Urinary bladder (tissue), 4 donors: Measurements from ENCODE around the gene CDCA8. TPM values are rescaled to one million over a fixed set of nuclear protein-coding genes. Genes with fewer than 3 reads are reported as not detected.
A peak's percentile ranks its signal among the peaks of the same experiment; 100 is the strongest.

Experiments
- DNase-seq: peaks from one replicate; pipeline ENCODE4 v3.0.0-alpha.2; 2015; ENCODE audit errors: extremely low spot score
- H3K27ac ChIP-seq: one replicate; pipeline ENCODE4 v1.5.1; 2013; ENCODE audit warnings: low read depth, mild to moderate bottlenecking, moderate library complexity
- H3K36me3 ChIP-seq: one replicate; pipeline ENCODE4 v1.6.1; 2013; ENCODE audit warnings: mild to moderate bottlenecking, moderate library complexity; ENCODE audit not compliant: insufficient read depth
- H3K4me1 ChIP-seq: one replicate; pipeline ENCODE4 v1.6.1; 2013; ENCODE audit warnings: mild to moderate bottlenecking, moderate library complexity; ENCODE audit not compliant: insufficient read depth
- H3K4me3 ChIP-seq: one replicate; pipeline ENCODE4 v1.5.1; 2013; ENCODE audit warnings: low read depth, low read length
- WGBS: extraction: QIAGEN DNeasy Blood & Tissue Kit; methylation state at CpG from one replicate; pipeline ENCODE4 v1.1.7; 2013; 5-methylcytosine and 5-hydroxymethylcytosine counted together
- polyA plus RNA-seq: library from polyadenylated mRNA; stranded (reverse); fragments of 200-250 nt; gene quantifications from one replicate; pipeline ENCODE4 v1.2.3, GENCODE V29; 2013
- total RNA-seq: library from RNA; depleted of rRNA; stranded (reverse); fragments of >200 nt; gene quantifications from one replicate; pipeline ENCODE4 v1.2.3, GENCODE V29; 2014
- donor health status: healthy with polysubstance abuse.
- donor health status: healthy.

Gene CDCA8
- total RNA-seq (3.1 TPM), polyA plus RNA-seq (1.3 TPM)

DNA sequence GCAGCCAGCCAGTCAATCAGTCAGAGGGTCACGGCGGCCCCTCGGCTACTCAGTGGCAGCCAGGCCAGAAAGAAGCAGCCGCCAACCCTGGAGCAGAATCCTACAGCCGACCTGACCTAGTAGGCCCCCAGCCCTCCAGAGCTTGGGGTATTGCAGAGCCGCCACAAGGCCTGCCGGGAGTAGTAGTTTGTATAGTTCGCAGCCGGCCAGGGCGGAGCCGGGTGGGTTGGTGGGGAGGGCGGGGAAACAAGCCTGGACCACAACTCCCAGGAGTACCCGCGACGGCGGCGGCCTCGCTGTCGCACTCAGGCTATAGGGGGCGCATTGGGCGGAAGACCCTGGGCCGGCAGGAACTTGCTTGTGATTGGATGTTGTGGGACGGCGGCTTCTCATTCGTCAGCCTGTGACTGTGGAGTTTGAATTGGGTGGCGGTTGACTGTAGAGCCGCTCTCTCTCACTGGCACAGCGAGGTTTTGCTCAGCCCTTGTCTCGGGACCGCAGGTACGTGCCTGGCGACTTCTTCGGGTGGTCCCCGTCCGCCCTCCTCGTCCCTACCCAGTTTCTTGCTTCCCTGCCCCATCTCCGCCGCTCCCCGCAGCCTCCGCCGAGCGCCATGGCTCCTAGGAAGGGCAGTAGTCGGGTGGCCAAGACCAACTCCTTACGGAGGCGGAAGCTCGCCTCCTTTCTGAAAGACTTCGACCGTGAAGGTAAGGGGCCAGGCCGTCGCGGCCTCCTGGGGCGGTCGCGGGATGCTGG is at the start of gene CDCA8:
CDCA8 (plus strand) TSS at position 439 of the 756 bp plus-strand sequence; CDS start at position 614, 175 bp downstream.
- H3K36me3 ChIP-seq = no peaks in the 10 kb centered on the region
- H3K4me3 ChIP-seq = peak within 1 kb of the TSS; percentile 67
- under 1% methylated on average over 54 of the region's 54 CpGs for WGBS
- H3K4me1 ChIP-seq = peaks cover 8% of the 10 kb centered on the region
- H3K27ac ChIP-seq = no peak within 1 kb of the TSS
- DNase-seq = peak; percentile 93

DNA sequence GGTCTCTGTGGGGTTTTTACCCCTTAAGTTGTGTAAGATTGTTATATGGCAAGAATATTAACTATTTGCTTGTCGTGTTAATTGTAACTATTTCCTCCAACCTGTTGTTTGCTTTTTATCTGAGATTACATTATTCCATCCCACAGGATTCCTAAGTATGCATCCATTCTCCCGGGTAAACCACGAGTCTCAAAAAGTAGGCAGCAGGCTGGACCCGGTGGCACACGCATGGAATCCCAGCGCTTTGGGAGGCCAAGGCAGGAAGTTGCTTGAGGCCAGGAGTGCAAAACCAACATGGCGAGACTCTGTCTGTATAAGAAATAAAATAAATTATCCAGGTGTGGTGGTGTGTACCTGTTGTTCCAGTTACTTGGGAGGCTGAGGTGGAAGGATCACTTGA is 45.0 kb upstream of the CDCA8 start:
- H3K4me3 ChIP-seq = no peak overlapping the region
- H3K36me3 ChIP-seq = no peaks in the 10 kb centered on the region
- DNase-seq = no peak
- WGBS = 89% methylated on average over 7 of the region's 7 CpGs
- H3K27ac ChIP-seq = no peak overlapping the region
- no peaks in the 10 kb centered on the region for H3K4me1 ChIP-seq

DNA sequence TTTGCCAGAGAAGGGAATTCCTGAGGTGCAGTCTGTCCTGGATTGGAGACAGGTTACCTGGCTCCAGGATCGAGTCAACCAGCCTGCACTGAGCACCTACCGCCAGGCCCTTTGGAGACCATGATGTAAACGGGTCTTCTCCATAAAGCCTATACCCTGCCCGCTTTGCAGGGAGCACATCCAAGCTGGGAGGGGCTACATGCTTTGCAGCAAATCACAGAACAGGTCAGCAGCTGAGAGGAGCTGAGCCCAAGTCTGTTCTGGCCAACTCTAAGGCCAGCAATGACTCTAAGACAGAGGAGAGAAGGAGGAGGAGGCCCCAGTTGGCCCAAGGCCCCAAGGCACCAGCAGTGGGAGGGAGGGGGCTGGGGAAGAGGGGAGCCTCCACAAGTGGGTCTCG is 42.1 kb upstream of the CDCA8 start:
- no peaks in the 10 kb centered on the region for H3K36me3 ChIP-seq
- H3K4me1 ChIP-seq = no peaks in the 10 kb centered on the region
- no peak for DNase-seq
- H3K4me3 ChIP-seq = no peak overlapping the region
- WGBS = 54% methylated on average over 5 of the region's 5 CpGs
- H3K27ac ChIP-seq = no peak overlapping the region

DNA sequence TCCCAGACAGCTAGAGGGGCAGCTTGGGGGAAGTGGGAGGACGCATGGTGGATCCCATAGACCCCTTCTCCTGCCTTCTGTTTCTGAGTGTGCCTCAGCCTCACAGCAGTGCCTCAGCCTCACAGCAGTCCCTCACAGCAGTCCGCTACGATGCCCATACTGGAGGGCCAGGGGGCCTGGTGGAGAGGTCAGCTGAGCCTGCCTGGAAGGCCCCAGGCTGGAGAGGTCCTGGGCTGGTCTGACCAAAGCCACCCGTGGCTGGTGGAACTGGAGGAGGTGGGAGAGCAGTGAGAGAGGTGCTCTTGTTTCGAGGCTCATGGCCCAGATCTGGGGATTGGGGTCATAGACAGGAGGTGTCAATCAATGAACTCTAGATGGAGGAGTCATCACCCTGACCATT is 41.6 kb upstream of the CDCA8 start:
- Histone ChIP-seq H3K27ac (no peak overlapping the region), H3K4me3 (no peak overlapping the region), H3K4me1 (no peaks in the 10 kb centered on the region), H3K36me3 (no peaks in the 10 kb centered on the region)
- no peak for DNase-seq
- 80% methylated on average over 5 of the region's 5 CpGs for WGBS

DNA sequence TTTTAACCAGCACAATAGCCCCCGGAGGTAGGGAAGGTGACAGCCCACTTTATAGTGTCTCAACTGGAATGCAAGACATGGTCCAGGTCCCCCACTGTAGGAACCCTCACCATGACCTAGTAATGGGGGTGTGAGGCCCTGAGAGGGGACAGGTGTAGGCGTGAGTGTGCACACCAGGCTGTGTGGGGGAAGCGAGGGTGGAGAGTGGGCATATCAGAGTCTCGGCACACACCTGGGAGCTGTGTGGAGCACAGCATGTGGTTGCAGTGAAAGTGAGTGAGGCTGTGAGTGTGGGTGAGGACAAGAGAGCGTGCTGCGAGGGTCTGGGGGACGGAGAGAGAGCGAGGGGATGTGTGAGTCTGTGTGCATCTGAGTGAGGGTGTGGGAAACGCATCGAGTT is 40.5 kb upstream of the CDCA8 start:
- H3K4me1 ChIP-seq = no peaks in the 10 kb centered on the region
- DNase-seq = no peak
- H3K4me3 ChIP-seq = no peak overlapping the region
- H3K27ac ChIP-seq = no peak overlapping the region
- WGBS = 60% methylated on average over 10 of the region's 10 CpGs
- H3K36me3 ChIP-seq = no peaks in the 10 kb centered on the region

DNA sequence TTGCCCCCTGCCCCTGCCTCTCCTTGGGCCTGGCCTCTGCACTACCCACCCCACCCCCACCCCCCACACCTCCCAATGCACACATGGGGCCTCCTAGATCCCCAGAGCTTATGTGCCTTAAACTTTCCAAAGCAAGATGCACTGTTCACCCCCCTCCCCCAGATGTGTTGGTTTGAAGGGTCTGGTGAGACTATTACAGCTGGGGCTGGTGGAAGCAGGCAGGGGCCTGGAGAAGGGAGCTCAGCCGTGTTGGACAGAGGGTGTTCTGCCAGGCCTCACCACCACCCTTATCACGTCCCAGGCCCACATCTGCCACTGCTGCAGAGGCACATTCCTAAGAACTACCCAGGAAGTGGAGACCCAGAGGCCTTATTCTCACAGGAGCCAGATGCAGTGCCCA is 39.3 kb upstream of the CDCA8 start:
- DNase-seq = no peak
- H3K36me3 ChIP-seq = no peaks in the 10 kb centered on the region
- H3K4me3 ChIP-seq = no peak overlapping the region
- H3K27ac ChIP-seq = no peak overlapping the region
- WGBS = 49% methylated on average over 2 of the region's 2 CpGs
- H3K4me1 ChIP-seq = no peaks in the 10 kb centered on the region

DNA sequence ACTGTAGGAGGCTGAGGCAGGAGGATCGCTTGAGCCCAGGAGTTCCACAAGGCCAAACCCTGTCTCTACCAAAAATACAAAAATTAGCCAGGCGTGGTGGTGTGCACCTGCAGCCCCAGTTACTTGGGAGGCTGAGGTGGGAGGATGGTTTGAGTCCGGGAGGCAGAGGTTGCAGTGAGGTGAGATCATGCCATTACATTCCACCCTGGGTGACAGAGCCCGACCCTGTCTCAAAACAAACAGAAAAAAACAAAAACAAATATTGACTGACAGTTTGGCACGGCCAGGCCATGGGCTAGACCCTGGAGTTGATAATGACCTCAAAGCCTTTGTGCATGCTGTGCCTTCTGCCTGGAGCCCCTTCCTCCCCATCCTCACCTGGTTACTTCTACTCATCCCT is 38.4 kb upstream of the CDCA8 start:
- DNase-seq = no peak
- H3K36me3 ChIP-seq = no peaks in the 10 kb centered on the region
- H3K4me1 ChIP-seq = no peaks in the 10 kb centered on the region
- H3K27ac ChIP-seq = no peak overlapping the region
- 79% methylated on average over 5 of the region's 5 CpGs for WGBS
- H3K4me3 ChIP-seq = no peak overlapping the region

DNA sequence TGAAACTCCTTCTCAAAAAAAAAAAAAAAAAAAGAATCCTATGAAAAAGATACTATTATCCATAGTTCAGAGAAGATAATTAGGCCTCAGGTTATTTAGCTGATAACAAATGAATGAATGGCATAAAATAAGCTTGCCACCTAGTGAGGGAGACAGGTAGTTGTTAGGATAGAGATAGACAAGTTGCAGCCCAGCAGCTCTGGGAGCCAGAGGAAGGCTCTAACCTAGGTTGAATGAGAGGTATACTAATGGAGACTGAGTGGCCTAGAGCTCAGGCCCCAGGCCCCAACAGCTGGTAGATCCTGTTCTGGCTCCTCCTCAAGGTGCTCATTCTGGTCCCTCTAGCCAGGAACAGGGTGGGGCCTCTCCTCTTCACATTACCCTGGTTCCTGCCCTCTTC is 37.0 kb upstream of the CDCA8 start:
- no peak for DNase-seq
- no peaks in the 10 kb centered on the region for H3K36me3 ChIP-seq
- H3K4me3 ChIP-seq = no peak overlapping the region
- no peaks in the 10 kb centered on the region for H3K4me1 ChIP-seq
- H3K27ac ChIP-seq = no peak overlapping the region

DNA sequence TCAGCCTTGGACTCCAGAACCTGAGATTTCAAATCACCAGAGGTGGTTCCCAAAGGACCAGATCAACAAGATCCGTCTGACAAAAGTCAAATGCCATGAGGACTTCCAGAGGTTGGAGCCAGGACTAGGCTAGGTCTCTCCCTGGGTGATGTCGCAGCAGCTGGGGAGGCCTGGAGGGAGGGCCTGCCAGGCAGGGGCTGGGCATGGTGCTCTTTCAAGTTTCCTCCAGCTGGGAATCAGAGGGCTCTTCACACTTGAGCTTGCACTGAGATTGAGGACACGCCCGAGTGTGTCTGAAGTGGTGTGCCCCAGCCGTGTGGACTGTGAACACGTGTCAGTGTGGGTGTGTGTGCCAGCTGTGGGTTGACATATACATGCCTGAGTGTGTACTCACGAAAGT is 36.3 kb upstream of the CDCA8 start:
- WGBS = 67% methylated on average over 7 of the region's 7 CpGs
- no peak overlapping the region for H3K4me3 ChIP-seq
- no peak for DNase-seq
- H3K27ac ChIP-seq = no peak overlapping the region
- H3K4me1 ChIP-seq = no peaks in the 10 kb centered on the region
- no peaks in the 10 kb centered on the region for H3K36me3 ChIP-seq

DNA sequence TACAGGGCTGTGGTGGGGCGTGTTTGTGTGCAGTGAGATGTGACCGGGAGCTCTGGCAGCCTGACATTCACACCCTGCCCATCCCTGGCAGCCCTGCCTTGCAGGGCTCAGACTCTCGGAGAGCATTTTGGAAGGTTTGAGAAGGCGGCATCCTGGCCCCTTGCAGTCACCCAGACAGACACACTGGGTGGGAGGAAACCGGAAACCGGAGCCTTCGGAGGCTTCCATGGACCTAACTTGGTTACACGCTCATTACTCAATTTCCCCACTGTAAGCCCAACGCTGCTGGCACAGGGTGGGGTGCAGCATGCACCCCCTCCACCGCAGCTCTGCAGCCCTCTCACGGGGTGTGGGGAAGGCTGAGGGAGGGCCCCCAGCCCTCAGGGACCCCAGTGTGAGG is 35.4 kb upstream of the CDCA8 start:
- no peaks in the 10 kb centered on the region for H3K4me1 ChIP-seq
- WGBS = 73% methylated on average over 11 of the region's 11 CpGs
- H3K36me3 ChIP-seq = no peaks in the 10 kb centered on the region
- H3K27ac ChIP-seq = no peak overlapping the region
- H3K4me3 ChIP-seq = no peak overlapping the region
- DNase-seq = no peak

DNA sequence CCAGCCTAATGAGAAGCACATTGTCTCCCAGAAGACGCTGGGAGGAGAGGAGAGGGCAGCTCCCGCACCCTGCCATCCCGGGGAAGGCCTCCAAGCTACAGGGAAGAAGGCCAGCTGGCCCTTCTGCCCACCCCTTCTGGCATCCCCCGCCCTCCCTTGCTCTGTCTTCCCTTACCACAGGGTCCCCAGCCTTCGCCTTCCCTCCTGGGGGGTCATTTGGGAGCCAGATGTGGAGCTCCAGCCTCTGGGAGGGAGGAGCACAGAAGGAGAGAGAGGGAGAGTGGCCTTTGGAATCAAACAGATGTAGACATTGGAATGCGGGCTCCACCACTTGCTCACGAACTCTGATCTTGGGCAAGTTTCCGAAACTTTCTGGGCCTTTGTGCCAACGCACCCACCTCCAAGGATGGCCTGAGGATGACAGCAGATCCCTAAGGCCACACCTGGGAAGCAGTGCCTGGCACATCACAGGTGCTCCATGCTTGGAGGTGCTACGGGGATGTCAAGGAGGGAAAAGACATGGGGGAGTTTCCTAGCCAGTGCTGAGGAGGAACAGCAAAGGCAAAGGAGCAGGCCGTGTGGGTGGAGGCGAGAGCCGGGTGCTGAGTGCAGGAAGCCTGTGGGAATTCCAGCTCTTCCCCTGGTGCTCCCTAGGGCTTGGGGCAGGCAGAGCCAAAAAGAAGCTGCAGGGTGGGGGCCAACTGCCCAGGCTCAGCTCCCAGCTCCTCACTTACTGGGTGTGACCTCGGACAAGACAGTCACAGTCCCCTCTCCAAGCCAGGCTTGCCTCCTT is 34.5 kb upstream of the CDCA8 start:
- H3K36me3 ChIP-seq = no peaks in the 10 kb centered on the region
- H3K27ac ChIP-seq = no peak overlapping the region
- 68% methylated on average over 14 of the region's 14 CpGs for WGBS
- no peak for DNase-seq
- H3K4me1 ChIP-seq = no peaks in the 10 kb centered on the region
- H3K4me3 ChIP-seq = no peak overlapping the region

DNA sequence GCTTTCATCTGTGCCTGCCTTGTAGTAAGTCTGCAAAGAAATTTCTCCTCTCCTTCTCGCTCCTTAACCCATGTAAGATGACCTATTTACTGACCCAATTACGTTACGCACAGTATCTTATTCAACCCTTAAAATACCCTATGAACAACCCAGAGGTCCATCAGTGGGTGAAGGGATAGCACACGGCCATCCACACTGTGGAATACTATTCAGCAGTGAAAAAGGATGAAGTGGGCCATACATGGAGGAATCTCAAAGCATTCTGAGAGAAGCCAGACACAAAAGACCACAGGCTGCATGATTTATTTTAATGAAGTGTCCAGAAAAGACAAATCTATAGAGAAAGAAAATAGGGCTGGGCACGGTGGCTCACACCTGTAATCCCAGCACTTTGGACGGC is 33.8 kb upstream of the CDCA8 start:
- no peak for DNase-seq
- no peaks in the 10 kb centered on the region for H3K4me1 ChIP-seq
- WGBS = 90% methylated on average over 6 of the region's 6 CpGs
- H3K27ac ChIP-seq = no peak overlapping the region
- no peak overlapping the region for H3K4me3 ChIP-seq
- no peaks in the 10 kb centered on the region for H3K36me3 ChIP-seq

DNA sequence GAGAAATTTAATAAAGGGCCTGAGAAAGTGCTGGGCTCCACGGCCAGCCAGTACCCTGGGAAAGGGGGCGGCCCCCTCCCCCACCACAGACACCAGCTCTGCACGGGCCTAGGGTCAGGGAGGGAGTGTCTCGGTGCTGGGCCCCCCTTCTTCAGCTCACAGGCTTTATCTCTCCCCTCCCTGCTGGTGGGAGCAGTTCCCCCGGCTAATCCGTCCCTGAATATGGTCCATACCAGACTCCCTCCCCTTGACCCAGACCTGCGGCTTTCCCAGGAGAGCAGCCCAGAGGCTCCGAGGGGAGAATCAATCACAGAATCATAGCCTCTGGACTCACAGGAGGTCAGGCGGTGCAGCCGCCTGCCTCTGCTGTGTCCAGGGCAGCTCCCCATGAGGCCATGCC is 31.7 kb upstream of the CDCA8 start:
- Histone ChIP-seq H3K36me3 (no peaks in the 10 kb centered on the region), H3K4me3 (no peak overlapping the region), H3K27ac (no peak overlapping the region), H3K4me1 (no peaks in the 10 kb centered on the region)
- DNase-seq = no peak
- WGBS = 36% methylated on average over 10 of the region's 10 CpGs

DNA sequence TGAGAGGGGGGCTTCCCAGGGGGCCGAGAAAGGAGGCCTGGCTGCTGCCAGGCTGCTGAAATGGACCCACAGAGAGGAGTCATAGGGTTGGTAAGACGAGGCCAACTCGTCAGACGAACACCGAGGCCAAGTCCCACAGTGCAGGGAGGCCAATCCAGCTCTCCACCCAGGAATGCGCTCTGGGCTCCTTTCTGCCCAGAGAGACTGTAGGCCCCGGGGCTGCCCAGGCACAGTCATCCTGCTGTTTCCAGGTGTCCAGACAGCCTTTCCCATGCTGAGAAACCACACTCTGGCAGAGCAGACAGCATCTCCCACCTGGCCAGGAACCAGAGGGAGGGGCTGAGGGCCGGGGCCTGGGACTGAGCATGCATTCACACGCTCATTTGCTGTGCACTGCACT is 30.9 kb upstream of the CDCA8 start:
- Histone ChIP-seq H3K4me1 (no peaks in the 10 kb centered on the region), H3K36me3 (no peaks in the 10 kb centered on the region), H3K4me3 (no peak overlapping the region), H3K27ac (no peak overlapping the region)
- WGBS = 69% methylated on average over 9 of the region's 9 CpGs
- no peak for DNase-seq
